Keratinocyte (primary cell): ENCODE measurements around the gene CAMSAP1. TPM values are rescaled to one million over a fixed set of nuclear protein-coding genes. Genes with fewer than 3 reads are reported as not detected.

Experiments used
- DNase-seq: peaks from one replicate; pipeline ENCODE4 v3.0.0-alpha.2; 2011; ENCODE audit warnings: low read depth, missing footprints, low spot score
- FAIRE-seq: peaks from 2 replicates; lab custom pipeline; 2011; peaks lifted over from hg19 to GRCh38; lab: Jason Lieb, UNC
- H2AFZ ChIP-seq: 2 replicates; pipeline ENCODE4 v1.6.0; 2012; ENCODE audit warnings: low read length, control low read depth, inconsistent platforms; ENCODE audit not compliant: control insufficient read depth
- H3K27ac ChIP-seq: 2 replicates; pipeline ENCODE4 v1.5.1; 2011; ENCODE audit warnings: low read length; ENCODE audit not compliant: control insufficient read depth, insufficient read depth
- H3K27me3 ChIP-seq: 3 replicates; pipeline ENCODE4 v1.6.0; 2011; ENCODE audit warnings: low read length; ENCODE audit not compliant: control insufficient read depth, insufficient read depth; ENCODE audit errors: extremely low read depth
- H3K36me3 ChIP-seq, 2 experiments: 2 replicates in 1 of 2; 3 replicates in 1 of 2; pipeline ENCODE4 v1.5.1; 2011; ENCODE audit warnings: low read length in 2 of 2, mild to moderate bottlenecking in 1 of 2; ENCODE audit not compliant: control insufficient read depth in 2 of 2, insufficient read depth in 2 of 2; ENCODE audit errors: extremely low read depth in 1 of 2
- H3K4me1 ChIP-seq: 3 replicates; pipeline ENCODE4 v1.5.1; 2011; ENCODE audit warnings: low read length; ENCODE audit not compliant: control insufficient read depth, insufficient read depth; ENCODE audit errors: extremely low read depth
- H3K4me2 ChIP-seq: 3 replicates; pipeline ENCODE4 v1.6.0; 2011; ENCODE audit warnings: low read depth, low read length; ENCODE audit not compliant: control insufficient read depth, insufficient read depth; ENCODE audit errors: extremely low read depth
- H3K4me3 ChIP-seq, 3 experiments: fragments of 200-600 bp in 1 of 3; sonication (generic) in 1 of 3; 2 replicates in 2 of 3; 3 replicates in 1 of 3; pipeline ENCODE4 v1.5.1; 2011 to 2016; ENCODE audit warnings: low read length in 3 of 3, mild to moderate bottlenecking in 3 of 3, control low read depth in 2 of 3, inconsistent platforms in 1 of 3, low read depth in 1 of 3, mixed read lengths in 1 of 3, mixed run types in 1 of 3, moderate library complexity in 1 of 3; ENCODE audit not compliant: control insufficient read depth in 2 of 3, insufficient read depth in 2 of 3; ENCODE audit errors: extremely low read depth in 1 of 3
- H3K79me2 ChIP-seq: 2 replicates; pipeline ENCODE4 v1.6.0; 2012; ENCODE audit warnings: low read length; ENCODE audit not compliant: control insufficient read depth, insufficient read depth
- H3K9ac ChIP-seq: 3 replicates; pipeline ENCODE4 v1.6.0; 2011; ENCODE audit warnings: low read length; ENCODE audit not compliant: control insufficient read depth, insufficient read depth; ENCODE audit errors: extremely low read depth
- H3K9me1 ChIP-seq: 3 replicates; pipeline ENCODE4 v1.6.0; 2011; ENCODE audit warnings: low read length; ENCODE audit not compliant: control insufficient read depth, insufficient read depth; ENCODE audit errors: extremely low read depth
- H3K9me3 ChIP-seq: 2 replicates; pipeline ENCODE4 v1.5.1; 2012; ENCODE audit warnings: low read depth, low read length; ENCODE audit not compliant: control insufficient read depth
- H4K20me1 ChIP-seq: 3 replicates; pipeline ENCODE4 v1.6.0; 2011; ENCODE audit warnings: low read length; ENCODE audit not compliant: control insufficient read depth, insufficient read depth; ENCODE audit errors: extremely low read depth
- EZH2 ChIP-seq: IDR thresholded peaks from one replicate; pipeline ENCODE4 v1.6.1; 2012; ENCODE audit warnings: inconsistent platforms, mild to moderate bottlenecking, low read length, moderate library complexity
- dilution Hi-C: fragments of 300-500 bp; cut with MboI; formaldehyde crosslinking; loops from one replicate; pipeline ENCODE4 v1.7.0; 2020; ENCODE audit warnings: low sequenced_read_pairs; ENCODE audit not compliant: extremely low pct_ligation_motif_present
- polyA plus RNA-seq, 5 experiments: library from polyadenylated mRNA; depleted of rRNA in 3 of 5; stranded (reverse) in 3 of 5; stranded (forward) in 1 of 5; unstranded in 1 of 5; fragments of >200 nt; gene quantifications; 1 replicate in 1 of 5; 2 replicates in 3 of 5; 3 replicates in 1 of 5; pipeline versions ENCODE4 v1.2.1 to v1.2.3, GENCODE V29; 2011 to 2012; ENCODE audit warnings: missing spikeins in 2 of 5, low read depth in 1 of 5, low replicate concordance in 1 of 5
- TF ChIP-seq, protein P1 (sequence below), 3 experiments: IDR thresholded peaks in 1 of 3; conservative IDR thresholded peaks in 1 of 3; optimal IDR thresholded peaks in 1 of 3; 2 replicates in 2 of 3; 3 replicates in 1 of 3; pipeline versions ENCODE3 to v1.5.1; 2011; ENCODE audit warnings: low read length in 3 of 3, mild to moderate bottlenecking in 3 of 3, moderate library complexity in 2 of 3, control low read depth in 1 of 3, inconsistent platforms in 1 of 3; ENCODE audit not compliant: insufficient read depth in 2 of 3; ENCODE audit errors: extremely low read depth in 1 of 3

CAMSAP1 gene
- polyA plus RNA-seq, 1 donor (not counting 4 experiments of a cell fraction or from before 2014, with no cell fraction given): 8.3 TPM

DNA sequence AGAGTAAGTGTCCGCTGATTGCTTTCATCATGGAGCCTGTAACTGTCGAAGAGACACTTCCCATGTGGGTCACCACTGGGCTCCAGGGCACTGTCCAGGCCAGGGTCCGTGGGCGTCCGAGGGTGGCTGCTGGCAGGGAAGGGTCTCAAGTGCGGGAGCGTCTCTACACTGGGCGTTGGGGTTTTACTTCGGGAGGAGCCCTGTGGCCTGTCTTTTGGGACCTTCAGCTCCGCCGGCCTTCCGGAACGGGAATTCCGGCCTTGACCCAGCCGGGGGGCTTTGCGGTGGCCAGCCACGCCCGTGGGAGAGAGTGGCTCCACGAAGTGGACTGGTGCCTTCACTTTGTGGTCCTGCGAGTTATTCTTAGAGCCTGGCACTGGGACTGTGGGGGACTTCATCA, 86.2 kb downstream of the CAMSAP1 start:
- H3K79me2 ChIP-seq: no peaks in the 10 kb centered on the region
- no peaks in the 10 kb centered on the region for H3K27me3 ChIP-seq
- no peak overlapping the region for H3K4me2 ChIP-seq
- dilution Hi-C loops: no loop called here
- no peak for TF ChIP-seq EZH2
- TF ChIP-seq, protein P1, sequence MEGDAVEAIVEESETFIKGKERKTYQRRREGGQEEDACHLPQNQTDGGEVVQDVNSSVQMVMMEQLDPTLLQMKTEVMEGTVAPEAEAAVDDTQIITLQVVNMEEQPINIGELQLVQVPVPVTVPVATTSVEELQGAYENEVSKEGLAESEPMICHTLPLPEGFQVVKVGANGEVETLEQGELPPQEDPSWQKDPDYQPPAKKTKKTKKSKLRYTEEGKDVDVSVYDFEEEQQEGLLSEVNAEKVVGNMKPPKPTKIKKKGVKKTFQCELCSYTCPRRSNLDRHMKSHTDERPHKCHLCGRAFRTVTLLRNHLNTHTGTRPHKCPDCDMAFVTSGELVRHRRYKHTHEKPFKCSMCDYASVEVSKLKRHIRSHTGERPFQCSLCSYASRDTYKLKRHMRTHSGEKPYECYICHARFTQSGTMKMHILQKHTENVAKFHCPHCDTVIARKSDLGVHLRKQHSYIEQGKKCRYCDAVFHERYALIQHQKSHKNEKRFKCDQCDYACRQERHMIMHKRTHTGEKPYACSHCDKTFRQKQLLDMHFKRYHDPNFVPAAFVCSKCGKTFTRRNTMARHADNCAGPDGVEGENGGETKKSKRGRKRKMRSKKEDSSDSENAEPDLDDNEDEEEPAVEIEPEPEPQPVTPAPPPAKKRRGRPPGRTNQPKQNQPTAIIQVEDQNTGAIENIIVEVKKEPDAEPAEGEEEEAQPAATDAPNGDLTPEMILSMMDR (optimal IDR thresholded peaks at IDR 0.05 in 1 of 3, IDR thresholded peaks at IDR 0.05 in 1 of 3, conservative IDR thresholded peaks at IDR 0.05 in 1 of 3; ENCODE audit: extremely low read depth in 1 of 3, insufficient read depth in 2 of 3, low read length in 3 of 3): no peak
- H3K4me1 ChIP-seq: no peaks in the 10 kb centered on the region
- H4K20me1 ChIP-seq: no peaks in the 10 kb centered on the region
- peaks cover 28 to 33% of the 10 kb centered on the region in 2 experiments for H3K36me3 ChIP-seq
- H3K27ac ChIP-seq: no peak overlapping the region
- no peaks in the 10 kb centered on the region for H3K9me1 ChIP-seq
- DNase-seq: no peak
- no peak for FAIRE-seq
- no peaks in the 10 kb centered on the region for H3K9me3 ChIP-seq
- no peak overlapping the region for H3K4me3 ChIP-seq
- H2AFZ ChIP-seq: no peak overlapping the region
- H3K9ac ChIP-seq: no peak overlapping the region

- peaks cover 28 to 35% of the 10 kb centered on the region in 2 experiments for H3K36me3 ChIP-seq
- H4K20me1 ChIP-seq: no peaks in the 10 kb centered on the region
- H3K4me1 ChIP-seq: no peaks in the 10 kb centered on the region
- no peaks in the 10 kb centered on the region for H3K9me1 ChIP-seq
- FAIRE-seq (no peak), DNase-seq (no peak)
- no peak overlapping the region for H2AFZ ChIP-seq
- no peak overlapping the region for H3K4me3 ChIP-seq
- TF ChIP-seq, protein P1 (optimal IDR thresholded peaks at IDR 0.05 in 1 of 3, IDR thresholded peaks at IDR 0.05 in 1 of 3, conservative IDR thresholded peaks at IDR 0.05 in 1 of 3; ENCODE audit: extremely low read depth in 1 of 3, insufficient read depth in 2 of 3, low read length in 3 of 3): no peak
- no peak for TF ChIP-seq EZH2
- dilution Hi-C loops: no loop called here
- H3K27ac ChIP-seq: no peak overlapping the region
- H3K27me3 ChIP-seq: no peaks in the 10 kb centered on the region
- H3K79me2 ChIP-seq: no peaks in the 10 kb centered on the region
- no peak overlapping the region for H3K4me2 ChIP-seq
- H3K9me3 ChIP-seq: no peaks in the 10 kb centered on the region
- no peak overlapping the region for H3K9ac ChIP-seq
These were observed 86.7 kb downstream of the CAMSAP1 start for GRCh38 chr9:135820661-135821060.
